Kidney (tissue), 14 donors: ENCODE results near the gene TCF25. TPM values are rescaled to one million over a fixed set of nuclear protein-coding genes. Genes with fewer than 3 reads are reported as not detected.

Experiments used
- DNase-seq, 5 donors: peaks; one replicate each; pipeline ENCODE4 v3.0.0-alpha.2; 2013 to 2020
- FAIRE-seq: peaks from 2 replicates; lab custom pipeline; 2012; peaks lifted over from hg19 to GRCh38; lab: Jason Lieb, UNC
- H3K27ac ChIP-seq, 2 donors: one replicate each; pipeline ENCODE4 v1.7.0; 2013; ENCODE audit warnings: low read depth in 2 of 2, low read length in 2 of 2, inconsistent platforms in 1 of 2
- H3K27me3 ChIP-seq: one replicate; pipeline ENCODE4 v1.7.1; 2013; ENCODE audit warnings: low read length, inconsistent platforms; ENCODE audit not compliant: control insufficient read depth, insufficient read depth
- H3K36me3 ChIP-seq, 3 donors: one replicate each; pipeline versions ENCODE4 v1.7.0 to v1.7.1; 2013; ENCODE audit warnings: low read length in 3 of 3, control low read depth in 1 of 3, inconsistent platforms in 1 of 3; ENCODE audit not compliant: insufficient read depth in 3 of 3, control insufficient read depth in 2 of 3
- H3K4me1 ChIP-seq, 3 donors: one replicate each; pipeline versions ENCODE4 v1.7.0 to v1.7.1; 2013; ENCODE audit warnings: low read length in 3 of 3, inconsistent platforms in 1 of 3, low read depth in 1 of 3; ENCODE audit not compliant: control insufficient read depth in 2 of 3, insufficient read depth in 2 of 3
- H3K4me3 ChIP-seq, 3 donors: one replicate each; pipeline versions ENCODE4 v1.7.0 to v1.8.1; 2013; ENCODE audit warnings: low read length in 3 of 3, control low read depth in 1 of 3, inconsistent platforms in 1 of 3
- H3K9ac ChIP-seq, 3 donors: one replicate each; pipeline versions ENCODE4 v1.7.0 to v1.7.1; 2013; ENCODE audit warnings: low read length in 3 of 3, control low read depth in 1 of 3, inconsistent platforms in 1 of 3
- H3K9me3 ChIP-seq, 3 donors: one replicate each; pipeline versions ENCODE4 v1.7.0 to v1.7.1; 2013; ENCODE audit warnings: low read length in 3 of 3, control low read depth in 1 of 3, inconsistent platforms in 1 of 3; ENCODE audit not compliant: control insufficient read depth in 2 of 3, insufficient read depth in 1 of 3
- intact Hi-C: fragments of 100-400 bp; cut with DNase I; formaldehyde crosslinking; loops from one replicate; pipeline ENCODE4 v1.11.1; 2022
- polyA plus RNA-seq: library from polyadenylated mRNA; stranded (reverse); fragments of 350-450 nt; fragmentation: Illumina TruSeq; extraction: RNeasy Lipid Tissue Mini Kit (QIAGEN cat#74804); gene quantifications from one replicate; pipeline ENCODE4 v1.2.3, GENCODE V29; 2014; ENCODE audit warnings: low read depth, low replicate concordance; ENCODE audit not compliant: insufficient read depth
- total RNA-seq: library from RNA; stranded (reverse); fragmentation: NEBNext Ultra II Directional; extraction: Animal tissue kit (Norgen Biotek cat#: 25700); gene quantifications from one replicate; pipeline ENCODE4 v1.2.1, GENCODE V29; 2021
- TF ChIP-seq, protein P1 (sequence below): IDR thresholded peaks from 3 replicates; pipeline ENCODE4 v1.5.1; 2012; ENCODE audit warnings: mild to moderate bottlenecking, moderate library complexity, borderline replicate concordance; ENCODE audit not compliant: insufficient read depth; ENCODE audit errors: extremely low read depth
- donor health status: control.
- donor health status: control.
- donor health status: control.
- donor health status: control.
- donor health status: control.
- donor health status: DM: yes; HTN: yes; CAD: no.
- donor health status: Normal renal cell carcinoma (clear cell type).

TCF25 gene
- total and polyA plus RNA-seq, 2 donors from 2014 or later: 157 to 209 TPM

DNA sequence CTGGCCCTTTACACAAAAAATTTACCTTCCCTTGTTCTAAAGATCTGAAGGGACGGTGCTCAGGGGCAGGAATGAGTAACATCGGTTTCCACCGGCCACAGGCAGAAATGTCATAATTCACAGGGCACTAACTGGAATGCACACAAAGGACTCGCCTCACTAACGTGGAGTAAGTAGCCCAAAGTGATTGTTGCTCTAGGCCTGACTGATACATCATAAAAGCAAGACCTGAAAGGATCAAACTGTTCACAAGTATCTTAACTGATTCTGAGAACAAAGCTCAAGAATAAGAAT is 8.9 kb upstream of the TCF25 start:
- no peaks in the 10 kb centered on the region for H3K27me3 ChIP-seq
- intact Hi-C loops: loop anchor here (10.0 kb wide), 1 partner anchor 160 kb away; the partner anchor contains the start of gene SPATA2L
- peaks cover 0 to 4% (median 4%) of the 10 kb centered on the region in 3 donors for H3K4me1 ChIP-seq
- peak overlapping the region in 1 of 3 donors; percentile 5 for H3K9ac ChIP-seq
- FAIRE-seq (no peak), DNase-seq (peak in 1 of 5 donors; percentile 13)
- peak overlapping the region; percentile 25 to 35 for H3K27ac ChIP-seq
- H3K36me3 ChIP-seq: no peaks in the 10 kb centered on the region
- TF ChIP-seq, protein P1, sequence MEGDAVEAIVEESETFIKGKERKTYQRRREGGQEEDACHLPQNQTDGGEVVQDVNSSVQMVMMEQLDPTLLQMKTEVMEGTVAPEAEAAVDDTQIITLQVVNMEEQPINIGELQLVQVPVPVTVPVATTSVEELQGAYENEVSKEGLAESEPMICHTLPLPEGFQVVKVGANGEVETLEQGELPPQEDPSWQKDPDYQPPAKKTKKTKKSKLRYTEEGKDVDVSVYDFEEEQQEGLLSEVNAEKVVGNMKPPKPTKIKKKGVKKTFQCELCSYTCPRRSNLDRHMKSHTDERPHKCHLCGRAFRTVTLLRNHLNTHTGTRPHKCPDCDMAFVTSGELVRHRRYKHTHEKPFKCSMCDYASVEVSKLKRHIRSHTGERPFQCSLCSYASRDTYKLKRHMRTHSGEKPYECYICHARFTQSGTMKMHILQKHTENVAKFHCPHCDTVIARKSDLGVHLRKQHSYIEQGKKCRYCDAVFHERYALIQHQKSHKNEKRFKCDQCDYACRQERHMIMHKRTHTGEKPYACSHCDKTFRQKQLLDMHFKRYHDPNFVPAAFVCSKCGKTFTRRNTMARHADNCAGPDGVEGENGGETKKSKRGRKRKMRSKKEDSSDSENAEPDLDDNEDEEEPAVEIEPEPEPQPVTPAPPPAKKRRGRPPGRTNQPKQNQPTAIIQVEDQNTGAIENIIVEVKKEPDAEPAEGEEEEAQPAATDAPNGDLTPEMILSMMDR: no peak
- no peak overlapping the region for H3K4me3 ChIP-seq
- H3K9me3 ChIP-seq: peaks cover 0 to 7% (median 0%) of the 10 kb centered on the region in 3 donors

DNA sequence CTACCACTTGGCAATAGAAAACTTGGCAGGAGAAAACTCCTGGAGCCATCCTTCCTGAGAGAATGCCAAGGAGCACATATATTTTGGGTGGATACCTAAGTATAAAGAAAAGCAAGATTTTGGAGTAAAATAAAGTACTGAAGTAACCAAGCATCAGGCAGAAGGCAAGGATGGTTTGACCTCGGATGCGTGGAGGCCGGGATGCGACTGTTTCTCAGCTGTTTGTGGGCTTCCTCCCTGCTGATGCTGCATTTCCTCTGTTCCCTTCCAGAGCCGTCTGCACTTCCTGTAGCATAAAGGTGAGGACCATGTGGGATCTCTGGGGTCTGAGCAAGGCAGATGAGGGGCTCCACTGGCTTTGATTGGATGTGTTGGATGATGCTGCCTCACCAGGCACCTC is 5.5 kb upstream of the TCF25 start:
- TF ChIP-seq, protein P1: no peak
- no peak overlapping the region for H3K27ac ChIP-seq
- H3K9me3 ChIP-seq: peaks cover 0 to 7% (median 0%) of the 10 kb centered on the region in 3 donors
- H3K4me3 ChIP-seq: no peak overlapping the region
- H3K4me1 ChIP-seq: peaks cover 0 to 4% (median 4%) of the 10 kb centered on the region in 3 donors
- no peak for DNase-seq
- H3K27me3 ChIP-seq: no peaks in the 10 kb centered on the region
- no peak overlapping the region for H3K9ac ChIP-seq
- no peaks in the 10 kb centered on the region for H3K36me3 ChIP-seq
- no peak for FAIRE-seq
- intact Hi-C loops: loop anchor here (10.0 kb wide), 1 partner anchor 163 kb away; the partner anchor contains the start of gene SPATA2L

- intact Hi-C loops: loop anchor here (10.0 kb wide), 1 partner anchor 165 kb away; the partner anchor contains the start of gene SPATA2L
- Histone ChIP-seq H3K4me3 (no peak overlapping the region), H3K9me3 (peaks cover 0 to 7% (median 0%) of the 10 kb centered on the region in 3 donors), H3K36me3 (peaks cover 0 to 3% (median 1%) of the 10 kb centered on the region in 3 donors), H3K27me3 (no peaks in the 10 kb centered on the region), H3K27ac (no peak overlapping the region), H3K9ac (no peak overlapping the region), H3K4me1 (peaks cover 0 to 4% (median 0%) of the 10 kb centered on the region in 3 donors)
- no peak for DNase-seq
- TF ChIP-seq, protein P1: no peak
- FAIRE-seq: no peak
Observed at GRCh38 chr16:89869911-89870310, 3.5 kb upstream of the TCF25 start.

GRCh38 chr16:89870440-89870839 is 3.0 kb upstream of the TCF25 start:
- FAIRE-seq (no peak), DNase-seq (no peak)
- Histone ChIP-seq H3K4me1 (peaks cover 0 to 4% (median 0%) of the 10 kb centered on the region in 3 donors), H3K27ac (no peak overlapping the region), H3K27me3 (no peaks in the 10 kb centered on the region), H3K9me3 (peaks cover 0 to 7% (median 0%) of the 10 kb centered on the region in 3 donors), H3K9ac (no peak overlapping the region), H3K36me3 (peaks cover 0 to 7% (median 5%) of the 10 kb centered on the region in 3 donors), H3K4me3 (no peak overlapping the region)
- TF ChIP-seq, protein P1: no peak
- intact Hi-C loops: no loop called here
